Measurements from ENCODE around the gene MCCC1. TPM values are rescaled to one million over a fixed set of nuclear protein-coding genes. Genes with fewer than 3 reads are reported as not detected.
"Not testable (repeated sequence)": the region's sequence is repeated elsewhere in the genome, so short reads cannot be mapped to it uniquely, and the experiment has no call there.

Gene MCCC1
- total RNA-seq, 4 donors from 2014 or later = 24.8 to 58.7 (median 34.7) TPM

GRCh38 chr3:183114384-183115178 is 15.3 kb upstream of the MCCC1 start:
- no peaks in the 10 kb centered on the region for H3K9me3 ChIP-seq
- no peak overlapping the region for H3K27ac ChIP-seq
- H3K4me1 ChIP-seq = peaks cover 8% of the 10 kb centered on the region
- WGBS = 35% methylated on average over 12 of the region's 13 CpGs
- H3K4me3 ChIP-seq = no peak overlapping the region
- peaks cover 29% of the 10 kb centered on the region for H3K27me3 ChIP-seq
- H3K36me3 ChIP-seq = no peaks in the 10 kb centered on the region
- DNase-seq (ENCODE audit: low spot score in 2 of 2) = no peak
- TF ChIP-seq EP300 (IDR thresholded peaks at IDR 0.05) = no peak

- not testable (repeated sequence) for H3K27me3 ChIP-seq; H3K4me1 ChIP-seq; H3K4me3 ChIP-seq; H3K9me3 ChIP-seq; H3K27ac ChIP-seq; H3K36me3 ChIP-seq; DNase-seq (ENCODE audit: low spot score in 2 of 2)
- WGBS = 78% methylated on average over 1 of the region's 1 CpG
Observed at GRCh38 chr3:183109847-183110246, 10.6 kb upstream of the MCCC1 start.

- WGBS = 77% methylated on average over 4 of the region's 4 CpGs
- no peak for DNase-seq (ENCODE audit: low spot score in 2 of 2)
- Histone ChIP-seq H3K4me1 (peaks cover 3% of the 10 kb centered on the region), H3K27ac (no peak overlapping the region), H3K27me3 (no peaks in the 10 kb centered on the region), H3K4me3 (no peak overlapping the region), H3K36me3 (no peaks in the 10 kb centered on the region), H3K9me3 (no peaks in the 10 kb centered on the region)
- TF ChIP-seq POLR2A (IDR thresholded peaks at IDR 0.05) (no peak), CTCF (IDR thresholded peaks at IDR 0.05) (no peak), EP300 (IDR thresholded peaks at IDR 0.05) (no peak), POLR2AphosphoS5 (IDR thresholded peaks at IDR 0.05) (no peak)
Observed at GRCh38 chr3:183108470-183108869, 9.2 kb upstream of the MCCC1 start.

GRCh38 chr3:183108001-183108449 is 8.7 kb upstream of the MCCC1 start:
- Histone ChIP-seq H3K4me3 (no peak overlapping the region), H3K27ac (no peak overlapping the region), H3K4me1 (peaks cover 3% of the 10 kb centered on the region), H3K9me3 (no peaks in the 10 kb centered on the region), H3K36me3 (no peaks in the 10 kb centered on the region), H3K27me3 (no peaks in the 10 kb centered on the region)
- 31% methylated on average over 2 of the region's 2 CpGs for WGBS
- no peak for TF ChIP-seq POLR2AphosphoS5 (IDR thresholded peaks at IDR 0.05)
- no peak for TF ChIP-seq CTCF (IDR thresholded peaks at IDR 0.05)
- TF ChIP-seq EP300 (IDR thresholded peaks at IDR 0.05) = no peak
- TF ChIP-seq POLR2A (IDR thresholded peaks at IDR 0.05) = no peak
- DNase-seq (ENCODE audit: low spot score in 2 of 2) = no peak

GRCh38 chr3:183107372-183107771 is 8.1 kb upstream of the MCCC1 start:
- WGBS = 89% methylated on average over 4 of the region's 4 CpGs

GRCh38 chr3:183106635-183107034 is 7.3 kb upstream of the MCCC1 start:
- no peak for DNase-seq (ENCODE audit: low spot score in 2 of 2)
- Histone ChIP-seq H3K4me3 (no peak overlapping the region), H3K27me3 (no peaks in the 10 kb centered on the region), H3K36me3 (no peaks in the 10 kb centered on the region), H3K9me3 (no peaks in the 10 kb centered on the region), H3K4me1 (peaks cover 3% of the 10 kb centered on the region), H3K27ac (no peak overlapping the region)
- 50% methylated on average over 6 of the region's 6 CpGs for WGBS
- no peak for TF ChIP-seq POLR2AphosphoS5 (IDR thresholded peaks at IDR 0.05)
- TF ChIP-seq CTCF (IDR thresholded peaks at IDR 0.05) = no peak
- no peak for TF ChIP-seq EP300 (IDR thresholded peaks at IDR 0.05)
- no peak for TF ChIP-seq POLR2A (IDR thresholded peaks at IDR 0.05)

More at GRCh38 chr3:183107372-183107771, 8.1 kb upstream of the MCCC1 start:
- H3K27ac ChIP-seq; H3K4me3 ChIP-seq; H3K9me3 ChIP-seq; H3K4me1 ChIP-seq; DNase-seq (ENCODE audit: low spot score in 2 of 2); H3K36me3 ChIP-seq; H3K27me3 ChIP-seq: not testable (repeated sequence)

GRCh38 chr3:183103950-183104349 is 4.7 kb upstream of the MCCC1 start:
- H3K4me3 ChIP-seq; DNase-seq (ENCODE audit: low spot score in 2 of 2); H3K4me1 ChIP-seq; H3K27me3 ChIP-seq; H3K27ac ChIP-seq; H3K36me3 ChIP-seq; H3K9me3 ChIP-seq: not testable (repeated sequence)
- WGBS = 94% methylated on average over 18 of the region's 28 CpGs

- no CpG with 5 or more reads among the region's 24 CpGs for WGBS
- H3K27me3 ChIP-seq; DNase-seq (ENCODE audit: low spot score in 2 of 2); H3K4me3 ChIP-seq; H3K36me3 ChIP-seq; H3K9me3 ChIP-seq; H3K27ac ChIP-seq: not testable (repeated sequence)
- peaks cover 21% of the 10 kb centered on the region for H3K4me1 ChIP-seq
Observed at GRCh38 chr3:183101040-183101439, 1.7 kb upstream of the MCCC1 start.

Data from suprapubic skin (tissue), 4 donors.